BJ (cell line): Measurements from ENCODE around the gene GRB10. TPM values are rescaled to one million over a fixed set of nuclear protein-coding genes. Genes with fewer than 3 reads are reported as not detected.

Experiments used
- CTCF ChIA-PET: fragments of 350-600 bp; formaldehyde crosslinking; extraction: SDS; loops from one replicate; lab custom pipeline; 2021; ENCODE audit warnings: antibody characterized with exemption, inconsistent platforms; lab: Yijun Ruan, JAX
- POLR2A ChIA-PET: fragments of 300-600 bp; sonication (Branson Sonifier 250); formaldehyde crosslinking; extraction: SDS; loops from one replicate; lab custom pipeline; 2021; ENCODE audit warnings: antibody characterized with exemption; lab: Charles Lee
- DNase-seq: peaks from one replicate; pipeline ENCODE4 v3.0.0-alpha.2; 2011; ENCODE audit warnings: low read depth
- H3K27me3 ChIP-seq: 2 replicates; pipeline ENCODE4 v1.6.0; 2011; ENCODE audit warnings: low read length; ENCODE audit not compliant: control insufficient read depth, insufficient read depth
- H3K36me3 ChIP-seq: 2 replicates; pipeline ENCODE4 v1.5.1; 2011; ENCODE audit warnings: low read length; ENCODE audit not compliant: control insufficient read depth, insufficient read depth
- H3K4me3 ChIP-seq: 2 replicates; pipeline ENCODE4 v1.5.1; 2011; ENCODE audit warnings: low read depth, mild to moderate bottlenecking, control low read depth, low read length
- polyA plus RNA-seq: library from polyadenylated mRNA; depleted of rRNA; stranded (reverse); fragments of >200 nt; gene quantifications from 2 replicates; pipeline ENCODE4 v1.2.3, GENCODE V29; 2011
- TF ChIP-seq, protein P1 (sequence below): IDR thresholded peaks from 2 replicates; pipeline ENCODE4 v1.5.1; 2011; ENCODE audit warnings: low read depth, mild to moderate bottlenecking, control low read depth, inconsistent platforms, low read length, moderate library complexity; ENCODE audit not compliant: insufficient read depth

GRB10 gene
- polyA plus RNA-seq, 1 experiment: 8.5 TPM

DNA sequence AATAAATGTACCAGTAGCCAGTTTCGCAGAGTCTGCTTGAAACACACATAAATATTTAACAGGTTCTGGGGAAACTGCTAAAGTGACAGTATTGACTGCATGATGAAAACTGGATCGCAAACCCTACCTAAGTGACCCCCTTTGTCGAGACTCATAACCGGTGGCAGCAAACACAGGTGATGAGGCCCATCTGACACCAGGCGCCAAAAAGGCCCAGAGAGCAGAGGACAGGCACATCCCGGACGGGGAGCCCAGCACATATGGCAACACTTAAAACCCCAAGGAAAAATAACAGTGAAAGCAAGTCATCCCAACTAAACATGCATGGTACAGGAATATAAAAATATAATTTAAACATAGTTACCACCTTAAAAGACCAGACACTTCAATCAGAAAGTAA lies 62.4 kb downstream of the GRB10 start:
- no peak for DNase-seq
- TF ChIP-seq, protein P1, sequence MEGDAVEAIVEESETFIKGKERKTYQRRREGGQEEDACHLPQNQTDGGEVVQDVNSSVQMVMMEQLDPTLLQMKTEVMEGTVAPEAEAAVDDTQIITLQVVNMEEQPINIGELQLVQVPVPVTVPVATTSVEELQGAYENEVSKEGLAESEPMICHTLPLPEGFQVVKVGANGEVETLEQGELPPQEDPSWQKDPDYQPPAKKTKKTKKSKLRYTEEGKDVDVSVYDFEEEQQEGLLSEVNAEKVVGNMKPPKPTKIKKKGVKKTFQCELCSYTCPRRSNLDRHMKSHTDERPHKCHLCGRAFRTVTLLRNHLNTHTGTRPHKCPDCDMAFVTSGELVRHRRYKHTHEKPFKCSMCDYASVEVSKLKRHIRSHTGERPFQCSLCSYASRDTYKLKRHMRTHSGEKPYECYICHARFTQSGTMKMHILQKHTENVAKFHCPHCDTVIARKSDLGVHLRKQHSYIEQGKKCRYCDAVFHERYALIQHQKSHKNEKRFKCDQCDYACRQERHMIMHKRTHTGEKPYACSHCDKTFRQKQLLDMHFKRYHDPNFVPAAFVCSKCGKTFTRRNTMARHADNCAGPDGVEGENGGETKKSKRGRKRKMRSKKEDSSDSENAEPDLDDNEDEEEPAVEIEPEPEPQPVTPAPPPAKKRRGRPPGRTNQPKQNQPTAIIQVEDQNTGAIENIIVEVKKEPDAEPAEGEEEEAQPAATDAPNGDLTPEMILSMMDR: no peak
- Histone ChIP-seq H3K4me3 (no peak overlapping the region), H3K27me3 (no peaks in the 10 kb centered on the region), H3K36me3 (peaks cover 4% of the 10 kb centered on the region; the same call in 1 of the 2 replicates)
- POLR2A ChIA-PET: no interaction called here
- CTCF ChIA-PET: no interaction called here

DNA sequence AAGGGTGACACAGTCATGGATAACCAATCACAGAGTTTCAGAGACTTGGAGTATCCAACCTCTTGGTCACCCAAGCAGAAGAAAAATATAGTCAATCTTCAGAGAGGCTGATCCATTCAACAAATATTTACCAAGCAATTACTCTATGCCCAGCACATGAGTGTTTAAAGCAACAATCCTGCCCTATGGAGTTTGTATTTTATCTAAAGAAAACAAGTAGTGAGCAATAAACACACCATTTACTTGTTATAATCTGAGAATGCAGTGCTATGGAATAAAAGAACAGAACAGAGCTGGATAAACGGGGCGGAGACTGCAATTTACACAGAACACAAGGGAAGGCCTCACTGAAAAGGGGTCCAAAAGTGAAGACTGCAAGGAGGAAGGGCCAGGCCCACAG lies 63.8 kb downstream of the GRB10 start:
- ChIA-PET CTCF (interaction anchor here (0.6 to 1.2 kb wide), 2 partner anchors 11 to 1094 kb away, joined by 3 to 4 read pairs; no protein-coding TSS in a partner anchor), POLR2A (no interaction called here)
- Histone ChIP-seq H3K27me3 (no peaks in the 10 kb centered on the region), H3K36me3 (no peaks in the 10 kb centered on the region), H3K4me3 (no peak overlapping the region)
- TF ChIP-seq, protein P1: no peak
- DNase-seq: no peak

- no peaks in the 10 kb centered on the region for H3K36me3 ChIP-seq
- H3K27me3 ChIP-seq: no peaks in the 10 kb centered on the region
- ChIA-PET CTCF (interaction anchor here (0.6 to 1.2 kb wide), 2 partner anchors 11 to 1094 kb away, joined by 3 to 4 read pairs; no protein-coding TSS in a partner anchor), POLR2A (no interaction called here)
- no peak for DNase-seq
- no peak overlapping the region for H3K4me3 ChIP-seq
- TF ChIP-seq, protein P1: no peak
These were observed 64.4 kb downstream of the GRB10 start for GRCh38 chr7:50718311-50718710.

GRCh38 chr7:50717181-50717580 lies 65.5 kb downstream of the GRB10 start:
- DNase-seq: no peak
- ChIA-PET POLR2A (no interaction called here), CTCF (interaction anchor here (0.6 kb wide), 1 partner anchor 14 kb away, joined by 3 read pairs; no protein-coding TSS in a partner anchor)
- Histone ChIP-seq H3K4me3 (no peak overlapping the region), H3K36me3 (no peaks in the 10 kb centered on the region), H3K27me3 (no peaks in the 10 kb centered on the region)
- TF ChIP-seq, protein P1: no peak

DNA sequence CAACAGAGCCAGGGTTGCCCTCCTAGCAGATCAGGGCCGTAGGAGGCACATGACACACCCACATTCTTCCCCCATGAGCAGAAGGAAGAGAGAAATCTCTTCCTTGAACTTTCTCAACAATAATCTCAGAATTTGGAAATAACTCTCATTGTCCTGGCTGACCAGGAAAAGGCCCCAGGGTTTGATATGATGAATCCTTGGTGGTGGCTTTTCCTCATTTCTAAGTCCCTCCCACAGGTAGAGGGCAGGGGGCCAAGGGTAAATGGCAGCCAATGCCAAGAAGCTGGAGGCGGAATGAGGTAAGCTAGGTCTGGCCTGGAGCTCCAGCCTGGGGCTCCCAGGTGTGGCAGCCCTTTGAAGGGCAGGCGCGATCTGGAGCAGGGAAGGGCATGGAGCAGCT lies 67.8 kb downstream of the GRB10 start:
- ChIA-PET CTCF (interaction anchor here (1.3 to 1.7 kb wide), 2 partner anchors 13 to 246 kb away, joined by 4 to 5 read pairs; no protein-coding TSS in a partner anchor), POLR2A (no interaction called here)
- H3K27me3 ChIP-seq: no peaks in the 10 kb centered on the region
- TF ChIP-seq, protein P1: no peak
- H3K4me3 ChIP-seq: no peak overlapping the region
- H3K36me3 ChIP-seq: 0 out of 2 replicates have a peak, but pooled peaks cover 1% of the 10 kb centered on the region
- no peak for DNase-seq
